DOHH2 (cell line): ENCODE results near the gene SEC16A.

Experiments
- CTCF ChIP-seq: fragments of 200-600 bp; sonication (generic); IDR thresholded peaks from one replicate; pipeline ENCODE4 v1.5.1; 2014; ENCODE audit warnings: antibody characterized with exemption, mild to moderate bottlenecking, low read depth, low read length; ENCODE audit not compliant: poor library complexity, severe bottlenecking
- EZH2phosphoT487 ChIP-seq: fragments of 200-600 bp; sonication (generic); IDR thresholded peaks from 2 replicates; pipeline ENCODE4 v1.6.1; 2017; ENCODE audit warnings: borderline replicate concordance, mild to moderate bottlenecking, antibody characterized with exemption, low read length, moderate library complexity, mixed read lengths

GRCh38 chr9:136471802-136472487 is 10.9 kb downstream of the SEC16A start:
- TF ChIP-seq EZH2phosphoT487, result no peak
- no peak for TF ChIP-seq CTCF
